DOHH2 (cell line): ENCODE results near the gene AP4E1.

Experiments used
- H3F3A ChIP-seq: fragments of 200-600 bp; sonication (generic), shearing (Covaris generic); 2 replicates; pipeline ENCODE4 v1.6.0; 2016; ENCODE audit warnings: antibody characterized with exemption, mild to moderate bottlenecking; ENCODE audit not compliant: control insufficient read depth, insufficient read depth
- H3K27ac ChIP-seq: fragments of 200-600 bp; sonication (generic); 2 replicates; pipeline ENCODE4 v1.5.1; 2014; ENCODE audit warnings: low read depth, mild to moderate bottlenecking, low read length, moderate library complexity
- H3K27me3 ChIP-seq: fragments of 200-600 bp; sonication (generic); 2 replicates; pipeline ENCODE4 v1.6.1; 2014; ENCODE audit warnings: mild to moderate bottlenecking, low read length, mixed read lengths; ENCODE audit not compliant: control insufficient read depth
- H3K36me3 ChIP-seq: fragments of 200-600 bp; sonication (generic); 2 replicates; pipeline ENCODE4 v1.6.1; 2014; ENCODE audit warnings: mild to moderate bottlenecking, low read length, moderate library complexity, mixed read lengths; ENCODE audit not compliant: control insufficient read depth
- H3K4me1 ChIP-seq: fragments of 200-600 bp; sonication (generic); 2 replicates; pipeline ENCODE4 v1.6.1; 2014; ENCODE audit warnings: mild to moderate bottlenecking, low read length, mixed read lengths; ENCODE audit not compliant: control insufficient read depth
- H3K4me2 ChIP-seq: fragments of 200-600 bp; sonication (generic); 2 replicates; pipeline ENCODE4 v1.6.0; 2014; ENCODE audit warnings: mild to moderate bottlenecking, low read length, moderate library complexity
- H3K4me3 ChIP-seq: fragments of 200-600 bp; sonication (generic); 2 replicates; pipeline ENCODE4 v1.5.1; 2014; ENCODE audit warnings: mild to moderate bottlenecking, low read length, mixed read lengths
- H3K79me2 ChIP-seq: fragments of 200-600 bp; sonication (generic); 2 replicates; pipeline ENCODE4 v1.6.1; 2014; ENCODE audit warnings: mild to moderate bottlenecking, low read length, mixed read lengths; ENCODE audit not compliant: control insufficient read depth
- H3K9me2 ChIP-seq: fragments of 200-600 bp; sonication (generic); replicated peaks from 2 replicates; pipeline ENCODE4 v1.6.1; 2014; ENCODE audit warnings: mild to moderate bottlenecking, low read length, mixed read lengths; ENCODE audit not compliant: control insufficient read depth
- H3K9me3 ChIP-seq: fragments of 200-600 bp; sonication (generic); 2 replicates; pipeline ENCODE4 v1.6.1; 2014; ENCODE audit warnings: antibody characterized with exemption, low read length, mixed read lengths; ENCODE audit not compliant: control insufficient read depth, insufficient read depth
- H4K20me1 ChIP-seq: fragments of 200-600 bp; sonication (generic); 2 replicates; pipeline ENCODE4 v1.6.0; 2014; ENCODE audit warnings: low read depth, mild to moderate bottlenecking, antibody characterized with exemption, low read length, moderate library complexity; ENCODE audit not compliant: control insufficient read depth, insufficient read depth
- EZH2phosphoT487 ChIP-seq: fragments of 200-600 bp; sonication (generic); IDR thresholded peaks from 2 replicates; pipeline ENCODE4 v1.6.1; 2017; ENCODE audit warnings: borderline replicate concordance, mild to moderate bottlenecking, antibody characterized with exemption, low read length, moderate library complexity, mixed read lengths
- TF ChIP-seq, protein P1 (sequence below): fragments of 200-600 bp; sonication (generic); IDR thresholded peaks from one replicate; pipeline ENCODE4 v1.5.1; 2014; ENCODE audit warnings: antibody characterized with exemption, mild to moderate bottlenecking, low read depth, low read length; ENCODE audit not compliant: poor library complexity, severe bottlenecking

The AP4E1 gene

GRCh38 chr15:51022206-51022605, 113.7 kb downstream of the AP4E1 start:
- Histone ChIP-seq H3K4me1 (no peaks in the 10 kb centered on the region), H3K27ac (no peak overlapping the region), H3K27me3 (no peaks in the 10 kb centered on the region), H3F3A (no peaks in the 10 kb centered on the region), H3K4me2 (no peak overlapping the region), H3K79me2 (no peaks in the 10 kb centered on the region), H3K9me3 (no peaks in the 10 kb centered on the region), H3K9me2 (no peaks in the 10 kb centered on the region), H4K20me1 (no peaks in the 10 kb centered on the region), H3K36me3 (no peaks in the 10 kb centered on the region), H3K4me3 (no peak overlapping the region)
- no peak for TF ChIP-seq EZH2phosphoT487
- TF ChIP-seq, protein P1, sequence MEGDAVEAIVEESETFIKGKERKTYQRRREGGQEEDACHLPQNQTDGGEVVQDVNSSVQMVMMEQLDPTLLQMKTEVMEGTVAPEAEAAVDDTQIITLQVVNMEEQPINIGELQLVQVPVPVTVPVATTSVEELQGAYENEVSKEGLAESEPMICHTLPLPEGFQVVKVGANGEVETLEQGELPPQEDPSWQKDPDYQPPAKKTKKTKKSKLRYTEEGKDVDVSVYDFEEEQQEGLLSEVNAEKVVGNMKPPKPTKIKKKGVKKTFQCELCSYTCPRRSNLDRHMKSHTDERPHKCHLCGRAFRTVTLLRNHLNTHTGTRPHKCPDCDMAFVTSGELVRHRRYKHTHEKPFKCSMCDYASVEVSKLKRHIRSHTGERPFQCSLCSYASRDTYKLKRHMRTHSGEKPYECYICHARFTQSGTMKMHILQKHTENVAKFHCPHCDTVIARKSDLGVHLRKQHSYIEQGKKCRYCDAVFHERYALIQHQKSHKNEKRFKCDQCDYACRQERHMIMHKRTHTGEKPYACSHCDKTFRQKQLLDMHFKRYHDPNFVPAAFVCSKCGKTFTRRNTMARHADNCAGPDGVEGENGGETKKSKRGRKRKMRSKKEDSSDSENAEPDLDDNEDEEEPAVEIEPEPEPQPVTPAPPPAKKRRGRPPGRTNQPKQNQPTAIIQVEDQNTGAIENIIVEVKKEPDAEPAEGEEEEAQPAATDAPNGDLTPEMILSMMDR: no peak

- no peaks in the 10 kb centered on the region for H3K36me3 ChIP-seq
- H3K27ac ChIP-seq: no peak overlapping the region
- no peaks in the 10 kb centered on the region for H3K9me2 ChIP-seq
- H3K9me3 ChIP-seq: no peaks in the 10 kb centered on the region
- H3K27me3 ChIP-seq: no peaks in the 10 kb centered on the region
- no peaks in the 10 kb centered on the region for H4K20me1 ChIP-seq
- no peak overlapping the region for H3K4me2 ChIP-seq
- TF ChIP-seq, protein P1: no peak
- no peak for TF ChIP-seq EZH2phosphoT487
- no peaks in the 10 kb centered on the region for H3K4me1 ChIP-seq
- no peaks in the 10 kb centered on the region for H3F3A ChIP-seq
- no peaks in the 10 kb centered on the region for H3K79me2 ChIP-seq
- H3K4me3 ChIP-seq: no peak overlapping the region
Measured at GRCh38 chr15:51023499-51023898, 115.0 kb downstream of the AP4E1 start.

- Histone ChIP-seq H3K9me2 (no peaks in the 10 kb centered on the region), H4K20me1 (no peaks in the 10 kb centered on the region), H3K4me1 (no peaks in the 10 kb centered on the region), H3K4me3 (no peak overlapping the region), H3K79me2 (no peaks in the 10 kb centered on the region), H3K27me3 (no peaks in the 10 kb centered on the region), H3K9me3 (no peaks in the 10 kb centered on the region), H3K4me2 (no peak overlapping the region), H3K36me3 (no peaks in the 10 kb centered on the region), H3K27ac (no peak overlapping the region), H3F3A (no peaks in the 10 kb centered on the region)
- TF ChIP-seq, protein P1: no peak
- no peak for TF ChIP-seq EZH2phosphoT487
Measured at GRCh38 chr15:51024735-51025453, 116.4 kb downstream of the AP4E1 start.
